Activated T-cell treated with anti-CD3 and anti-CD28 coated beads, Interleukin-2, amount 50 U/mL, for 48 hours (primary cell): ENCODE measurements around the gene ACOT2.
"Not testable (repeated sequence)": the region's sequence is repeated elsewhere in the genome, so short reads cannot be mapped to it uniquely, and the experiment has no call there.

Experiments used
- DNase-seq, 2 experiments: peaks; one replicate each; pipeline ENCODE4 v3.0.0-alpha.2; 2020

The ACOT2 gene

DNA sequence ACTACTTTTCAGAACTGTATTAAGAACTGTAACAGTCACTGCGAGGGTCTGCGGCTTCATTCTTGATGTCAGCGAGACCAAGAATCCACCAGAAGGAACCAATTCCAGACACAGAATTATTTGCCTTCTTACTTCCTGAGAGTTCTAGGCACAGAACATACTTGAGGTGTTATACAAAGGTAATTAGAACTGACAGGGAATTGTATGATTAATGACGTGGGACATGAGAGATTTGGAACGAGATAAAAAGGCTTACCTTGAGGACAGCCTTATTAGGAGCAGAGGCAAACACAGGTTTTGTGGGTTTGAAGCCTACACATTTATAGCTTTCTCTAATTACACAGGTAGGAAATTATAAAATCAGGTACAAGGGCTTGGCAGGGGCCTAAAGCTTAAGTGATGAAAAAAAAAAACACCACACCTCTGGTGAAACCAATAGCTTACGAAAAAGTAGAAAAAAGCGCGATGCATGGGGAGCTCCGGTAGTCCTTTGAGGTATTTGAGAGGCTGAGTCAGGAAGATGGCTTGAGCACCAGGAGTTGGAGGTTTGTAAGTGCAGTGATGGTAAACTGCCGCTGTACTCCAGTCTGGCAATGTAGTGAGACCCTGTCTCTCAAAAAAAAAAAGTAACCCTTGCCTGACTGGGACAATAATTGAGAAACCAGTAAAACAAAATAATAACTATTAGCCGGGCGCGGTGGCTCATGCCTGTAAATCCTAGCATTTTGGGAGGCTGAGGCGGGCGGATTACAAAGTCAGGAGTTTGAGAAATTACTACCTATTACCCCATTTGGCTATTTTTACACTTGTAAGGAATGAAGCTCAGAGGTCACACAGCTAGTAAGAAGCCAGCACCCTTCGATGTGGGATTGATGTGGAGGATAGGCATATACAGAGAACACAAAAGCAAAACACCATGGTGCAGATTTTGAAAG lies 795 bp upstream of the ACOT2 start:
- peak in 1 of 2 experiments; percentile 32 for DNase-seq

DNA sequence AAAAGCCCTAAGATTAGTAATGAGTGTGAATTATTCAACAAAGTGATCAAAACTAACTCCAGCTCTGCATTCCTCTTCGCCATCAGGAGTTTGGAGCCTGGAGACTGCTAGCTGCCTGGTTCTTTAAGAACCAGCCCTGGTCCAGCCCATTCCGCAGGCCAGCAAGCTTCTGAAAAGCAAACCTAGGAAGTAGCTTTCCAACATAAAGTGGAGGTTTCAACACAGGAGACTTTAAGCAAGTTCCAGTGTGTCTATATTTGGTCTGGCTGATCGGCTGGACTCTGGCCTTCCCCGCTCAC lies 178 bp upstream of the ACOT2 start:
- not testable (repeated sequence) for DNase-seq

DNA sequence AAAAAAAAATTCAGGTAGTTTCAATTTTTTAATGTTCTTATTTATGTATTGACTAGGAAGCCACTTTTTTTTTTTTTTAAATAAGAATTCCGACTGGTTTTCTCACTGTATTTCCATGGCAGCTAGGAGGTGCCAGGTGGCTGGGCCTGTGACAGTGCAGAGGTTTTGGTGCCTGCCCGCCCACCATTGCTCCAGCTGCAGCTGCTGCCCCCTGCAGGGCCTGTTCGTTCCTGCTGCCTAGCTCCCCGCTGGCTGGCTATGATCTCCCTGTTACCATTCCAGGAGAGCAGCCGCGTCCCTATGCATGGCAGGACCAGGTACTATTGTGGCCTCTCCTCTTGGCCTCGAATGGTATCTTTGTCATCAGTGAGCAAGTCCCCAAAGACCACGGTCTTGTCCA lies 1.9 kb downstream of the ACOT2 start:
- peak; percentile 80 to 85 for DNase-seq

- DNase-seq: not testable (repeated sequence)
These were observed 4.0 kb downstream of the ACOT2 start for GRCh38 chr14:73573034-73573433.

DNA sequence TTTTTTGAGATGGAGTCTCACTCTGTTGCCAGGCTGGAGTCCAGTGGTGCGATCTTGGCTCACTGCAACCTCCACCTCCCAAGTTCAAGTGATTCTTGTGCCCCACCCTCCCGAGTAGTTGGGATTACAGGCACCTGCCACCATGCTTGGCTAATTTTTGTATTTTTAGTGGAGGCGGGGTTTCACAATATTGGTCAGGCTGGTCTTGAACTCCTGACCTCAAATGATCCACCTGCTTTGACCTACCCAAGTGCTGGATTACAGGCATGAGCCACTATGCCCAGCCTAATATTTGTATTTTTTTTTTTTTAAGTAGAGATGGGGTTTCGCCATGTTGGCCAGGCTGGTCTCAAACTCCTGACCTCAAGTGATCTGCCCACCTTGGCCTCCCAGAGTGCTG lies 4.7 kb downstream of the ACOT2 start:
- not testable (repeated sequence) for DNase-seq

DNA sequence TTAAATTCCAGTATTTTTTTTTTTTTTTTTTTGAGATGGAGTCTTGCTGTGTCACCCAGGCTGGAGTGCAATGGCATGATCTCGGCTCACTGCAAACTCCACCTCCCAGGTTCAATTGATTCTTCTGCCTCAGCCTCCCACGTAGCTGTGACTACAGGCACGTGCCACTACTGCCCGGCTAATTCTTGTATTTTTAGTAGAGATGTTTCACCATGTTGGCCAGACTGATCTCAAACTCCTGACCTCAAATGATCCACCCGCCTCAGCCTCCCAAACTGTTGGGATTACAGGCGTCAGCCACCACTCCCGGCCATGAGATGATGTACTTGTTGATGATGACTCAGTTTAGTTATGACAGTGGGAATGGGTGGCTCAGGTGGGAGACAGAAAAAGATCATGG lies 5.2 kb downstream of the ACOT2 start:
- DNase-seq: not testable (repeated sequence)

DNA sequence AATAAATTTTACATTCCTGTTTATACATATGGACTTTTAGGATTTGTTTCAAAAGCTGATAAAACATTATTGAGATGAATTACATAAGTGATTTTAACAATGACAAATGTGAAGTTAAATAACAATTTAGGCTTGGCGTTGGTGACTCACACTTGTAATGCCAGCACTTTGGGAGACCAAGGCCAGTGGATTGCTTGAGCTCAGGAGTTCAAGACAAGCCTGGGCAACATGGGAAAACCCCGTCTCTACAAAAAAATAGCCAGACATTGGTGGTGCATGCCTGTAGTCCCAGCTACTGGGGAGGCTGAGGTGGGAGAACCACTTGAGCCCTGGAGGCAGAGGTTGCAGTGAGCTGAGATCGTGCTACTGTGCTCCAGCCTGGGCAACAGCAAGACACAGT lies 7.4 kb downstream of the ACOT2 start:
- DNase-seq: no peak

DNA sequence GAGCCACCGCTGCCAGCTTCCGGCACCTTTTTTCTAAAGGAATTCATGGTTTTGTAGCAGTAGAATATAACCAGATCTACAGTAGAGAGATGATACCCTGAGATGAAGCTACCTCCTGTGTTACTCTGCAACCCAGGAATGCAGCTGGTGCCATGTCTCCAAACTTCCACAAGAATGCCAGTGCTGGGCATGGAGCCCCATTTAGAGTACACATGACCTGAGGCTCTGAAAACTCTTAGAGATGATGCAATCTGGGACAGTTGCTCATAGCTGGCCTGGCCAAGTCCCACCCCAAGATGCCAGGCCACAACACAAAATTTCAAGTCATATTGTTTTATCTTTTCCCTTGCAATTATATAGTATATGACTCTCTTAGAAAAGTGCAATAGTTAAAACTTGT lies 8.2 kb downstream of the ACOT2 start:
- DNase-seq: not testable (repeated sequence)

DNA sequence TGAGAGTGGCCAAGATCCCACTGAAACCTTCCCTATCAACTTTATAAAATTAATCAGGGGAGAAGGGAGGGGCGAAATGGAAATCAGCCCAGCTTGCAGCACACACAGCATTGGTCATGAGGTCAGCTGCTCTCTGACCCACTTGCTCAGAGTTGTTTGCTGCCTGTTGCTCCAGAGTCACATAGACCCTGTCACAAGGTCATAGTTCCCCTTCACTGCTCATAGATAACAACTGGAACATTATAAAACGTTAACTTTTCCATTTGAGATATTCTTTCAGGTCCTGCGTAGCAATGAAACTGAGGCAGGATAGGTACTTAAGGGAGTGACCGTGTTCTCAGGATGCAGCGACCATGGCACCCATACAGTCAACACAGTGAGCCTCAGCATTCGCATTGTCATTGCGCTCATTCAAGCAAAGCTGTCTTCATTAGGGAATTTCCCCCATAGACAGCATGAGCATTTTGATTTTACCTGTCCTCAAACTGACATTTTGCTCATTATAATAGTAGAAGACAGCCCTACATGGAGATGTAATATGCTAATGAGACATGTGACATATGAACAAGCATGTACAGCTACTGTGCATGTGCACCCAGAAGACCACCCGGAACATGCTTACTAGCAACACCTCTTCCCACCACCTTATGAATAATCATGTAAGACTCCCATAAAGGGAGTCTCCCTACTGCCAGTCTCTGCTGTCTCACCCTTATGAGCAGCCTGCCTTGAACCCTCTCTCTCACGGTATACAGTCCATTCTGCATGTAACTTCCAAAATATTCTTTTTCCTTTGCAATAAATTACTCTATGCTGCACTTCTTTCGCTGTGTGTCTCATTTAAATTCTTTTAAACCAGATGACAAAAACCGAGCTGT lies 13.3 kb downstream of the ACOT2 start:
- not testable (repeated sequence) for DNase-seq

DNA sequence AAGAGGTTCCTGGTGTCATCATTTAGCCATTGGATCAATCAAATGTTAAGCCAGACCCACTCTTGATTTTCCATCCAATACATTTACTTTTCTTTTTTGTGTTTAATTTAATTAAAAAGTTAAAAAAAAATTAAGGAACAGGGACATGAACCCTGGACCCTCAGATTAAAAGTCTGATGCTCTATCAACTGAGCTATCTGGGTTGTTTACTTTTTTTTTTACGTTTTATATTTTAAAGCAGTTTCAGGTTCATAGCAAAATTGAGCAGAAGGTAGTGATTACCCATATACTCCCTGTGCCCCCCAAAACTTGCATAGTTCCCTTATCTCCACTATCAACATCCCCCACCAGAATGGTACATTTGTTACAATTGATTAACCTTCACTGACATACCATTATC lies 19.7 kb downstream of the ACOT2 start:
- no peak for DNase-seq

- no peak for DNase-seq
These were observed 20.1 kb downstream of the ACOT2 start for GRCh38 chr14:73589116-73589515.

- not testable (repeated sequence) for DNase-seq
These were observed 21.6 kb downstream of the ACOT2 start for GRCh38 chr14:73590673-73591004.

DNA sequence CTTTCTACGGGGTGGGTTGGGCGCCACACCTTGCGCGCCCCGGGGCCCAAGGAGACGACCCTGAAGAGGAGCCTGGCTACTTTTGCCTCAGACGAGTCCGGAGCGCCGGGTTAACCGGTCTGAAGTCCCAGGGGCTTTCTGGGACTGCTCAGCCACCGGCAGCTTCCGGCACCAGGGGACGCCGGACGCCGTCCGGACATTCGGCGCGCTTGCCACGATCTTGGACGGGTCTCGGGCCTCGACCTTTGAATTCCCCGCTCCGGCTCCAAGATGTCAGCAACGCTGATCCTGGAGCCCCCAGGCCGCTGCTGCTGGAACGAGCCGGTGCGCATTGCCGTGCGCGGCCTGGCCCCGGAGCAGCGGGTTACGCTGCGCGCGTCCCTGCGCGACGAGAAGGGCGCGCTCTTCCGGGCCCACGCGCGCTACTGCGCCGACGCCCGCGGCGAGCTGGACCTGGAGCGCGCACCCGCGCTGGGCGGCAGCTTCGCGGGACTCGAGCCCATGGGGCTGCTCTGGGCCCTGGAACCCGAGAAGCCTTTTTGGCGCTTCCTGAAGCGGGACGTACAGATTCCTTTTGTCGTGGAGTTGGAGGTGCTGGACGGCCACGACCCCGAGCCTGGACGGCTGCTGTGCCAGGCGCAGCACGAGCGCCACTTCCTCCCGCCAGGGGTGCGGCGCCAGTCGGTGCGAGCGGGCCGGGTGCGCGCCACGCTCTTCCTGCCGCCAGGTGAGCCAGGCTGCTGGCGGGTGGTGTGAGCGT lies 22.9 kb downstream of the ACOT2 start, which contains the start of gene ACOT4:
ACOT4 (plus strand) TSS at position 184 of the 760 bp plus-strand sequence; CDS start at position 271, 87 bp downstream.
- peak; percentile 50 to 67 for DNase-seq

DNA sequence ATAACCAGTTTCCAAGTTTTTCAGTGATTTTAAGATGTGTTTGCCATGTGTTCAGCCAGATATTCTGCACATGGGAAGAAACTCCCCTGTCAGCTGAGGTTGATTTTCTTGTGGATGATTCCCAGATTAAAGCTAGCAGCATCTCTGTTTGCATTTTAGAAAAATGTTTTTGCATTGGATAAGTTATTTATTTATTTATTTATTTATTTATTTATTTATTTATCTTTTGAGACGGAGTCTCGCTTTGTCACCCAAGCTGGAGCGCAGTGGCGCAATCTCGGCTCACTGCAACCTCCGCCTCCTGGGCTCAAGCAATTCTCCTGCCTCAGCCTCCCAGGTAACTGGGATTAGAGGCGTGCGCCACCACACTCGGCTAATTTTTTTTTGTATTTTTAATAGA lies 25.5 kb downstream of the ACOT2 start:
- no peak for DNase-seq

GRCh38 chr14:73599499-73599898 lies 30.5 kb downstream of the ACOT2 start:
- no peak for DNase-seq

DNA sequence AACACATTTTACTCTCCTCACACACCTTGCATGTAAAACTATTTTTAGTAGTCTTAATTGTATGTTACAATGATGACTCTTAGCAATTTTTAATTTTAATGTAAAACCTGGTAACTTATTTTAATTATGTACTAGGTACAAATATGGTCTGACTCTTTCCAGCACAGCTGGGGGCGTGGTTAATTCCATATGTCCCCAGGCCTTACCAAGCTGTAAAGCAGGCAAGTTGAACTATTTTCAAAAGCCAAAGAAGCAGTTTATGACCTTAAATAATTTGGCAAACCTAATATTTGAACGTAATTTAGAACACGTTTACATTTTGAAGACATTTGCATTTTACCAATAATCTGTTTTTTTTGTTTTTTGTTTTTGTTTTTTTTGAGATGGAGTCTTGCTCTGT lies 34.0 kb downstream of the ACOT2 start:
- no peak for DNase-seq

DNA sequence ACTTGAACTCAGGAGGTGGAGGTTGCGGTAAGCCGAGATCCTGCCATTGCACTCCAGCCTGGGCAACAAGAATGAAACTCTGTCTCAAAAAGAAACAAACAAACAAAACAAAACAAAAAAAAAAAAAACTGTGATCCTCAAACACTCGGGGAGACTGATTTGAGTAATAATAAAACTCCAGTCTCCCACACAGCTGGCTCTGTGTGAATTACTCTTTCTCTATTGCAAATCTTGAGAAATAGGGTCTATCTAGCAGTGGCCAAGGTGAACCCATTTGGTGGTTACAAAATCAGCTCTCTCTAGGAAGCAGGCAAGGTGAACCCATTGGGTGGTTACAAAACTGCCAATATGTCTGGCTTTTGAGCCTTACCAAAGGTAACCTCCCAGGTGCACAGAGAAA lies 37.3 kb downstream of the ACOT2 start:
- no peak for DNase-seq

DNA sequence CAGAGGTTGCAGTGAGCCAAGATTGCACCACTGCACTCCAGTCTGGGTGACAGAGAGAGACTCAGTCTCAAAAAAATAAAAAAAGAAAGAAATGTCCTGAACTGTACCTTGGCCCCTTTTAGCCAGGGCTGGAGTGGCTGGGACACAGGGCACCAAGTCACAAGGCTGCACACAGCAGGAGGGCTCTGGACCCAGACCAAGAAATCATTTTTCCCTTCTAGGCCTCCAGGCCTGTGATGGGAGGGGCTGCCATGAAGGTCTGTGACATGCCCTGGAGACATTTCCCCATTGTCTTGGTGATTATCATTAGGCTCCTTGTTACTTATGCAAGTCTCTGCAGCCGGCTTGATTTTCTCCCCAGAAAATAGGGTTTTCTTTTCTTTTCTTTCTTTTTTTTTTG lies 38.2 kb downstream of the ACOT2 start:
- DNase-seq: no peak

DNA sequence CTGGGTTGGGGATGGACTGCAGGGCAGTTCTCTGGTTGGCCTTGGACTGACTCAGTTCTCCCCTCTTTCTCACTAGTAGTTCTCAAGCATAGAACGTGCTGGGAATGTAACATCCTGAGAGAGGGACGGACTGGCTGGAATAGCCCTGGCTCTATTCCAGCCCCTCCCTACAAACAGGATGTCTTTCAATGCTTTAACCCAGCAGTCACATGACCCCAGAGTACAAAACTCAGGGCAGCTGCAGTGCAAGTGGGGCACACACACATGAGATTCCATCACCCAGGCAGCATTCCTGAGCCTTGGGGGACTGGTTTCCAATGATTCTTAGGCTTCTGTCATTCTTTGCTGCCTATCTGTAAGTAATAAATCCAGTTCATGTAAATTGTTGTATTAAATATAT lies 41.7 kb downstream of the ACOT2 start:
- no peak for DNase-seq

DNA sequence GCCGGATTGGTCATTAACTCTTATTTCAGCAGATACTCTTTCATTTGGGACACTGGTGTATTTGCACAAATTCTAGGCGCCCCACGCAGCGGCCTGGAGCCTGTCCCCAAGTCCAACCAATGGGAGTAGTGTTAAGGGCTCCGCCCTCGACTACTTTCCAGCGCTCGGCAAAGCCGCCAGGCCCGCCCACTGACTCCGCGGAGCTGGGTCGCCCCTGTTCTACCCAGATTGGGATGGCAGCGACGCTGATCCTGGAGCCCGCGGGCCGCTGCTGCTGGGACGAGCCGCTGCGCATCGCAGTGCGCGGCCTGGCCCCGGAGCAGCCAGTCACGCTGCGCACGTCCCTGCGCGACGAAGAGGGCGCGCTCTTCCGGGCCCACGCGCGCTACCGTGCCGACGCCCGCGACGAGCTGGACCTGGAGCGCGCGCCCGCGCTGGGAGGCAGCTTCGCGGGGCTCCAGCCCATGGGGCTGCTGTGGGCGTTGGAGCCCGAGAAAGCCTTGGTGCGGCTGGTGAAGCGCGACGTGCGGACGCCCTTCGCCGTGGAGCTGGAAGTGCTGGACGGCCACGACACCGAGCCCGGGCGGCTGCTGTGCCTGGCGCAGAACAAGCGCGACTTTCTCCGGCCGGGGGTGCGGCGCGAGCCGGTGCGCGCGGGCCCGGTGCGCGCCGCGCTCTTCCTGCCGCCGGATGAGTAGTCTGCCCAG lies 43.5 kb downstream of the ACOT2 start, which contains the start of gene ACOT6:
ACOT6 (plus strand) TSS at position 179 of the 707 bp plus-strand sequence; CDS start at position 234, 55 bp downstream.
- DNase-seq: peak; percentile 78 to 82

DNA sequence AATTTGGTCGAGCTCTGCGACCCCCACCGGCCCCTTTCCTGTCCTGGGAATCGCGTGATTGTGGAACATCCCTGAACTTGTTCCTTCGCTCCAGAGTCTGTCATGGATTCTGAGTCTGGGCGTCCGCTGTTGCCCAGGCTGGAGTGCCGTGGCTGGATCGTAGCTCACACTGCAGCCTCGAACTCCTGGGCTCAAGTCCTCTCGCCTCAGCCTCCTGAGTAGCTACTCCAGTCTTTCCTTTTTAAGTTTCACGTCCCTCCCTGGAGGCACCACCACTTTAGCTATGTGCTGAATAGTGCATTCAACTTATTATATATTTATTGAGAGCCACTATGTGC lies 44.0 kb downstream of the ACOT2 start:
- no peak for DNase-seq

DNA sequence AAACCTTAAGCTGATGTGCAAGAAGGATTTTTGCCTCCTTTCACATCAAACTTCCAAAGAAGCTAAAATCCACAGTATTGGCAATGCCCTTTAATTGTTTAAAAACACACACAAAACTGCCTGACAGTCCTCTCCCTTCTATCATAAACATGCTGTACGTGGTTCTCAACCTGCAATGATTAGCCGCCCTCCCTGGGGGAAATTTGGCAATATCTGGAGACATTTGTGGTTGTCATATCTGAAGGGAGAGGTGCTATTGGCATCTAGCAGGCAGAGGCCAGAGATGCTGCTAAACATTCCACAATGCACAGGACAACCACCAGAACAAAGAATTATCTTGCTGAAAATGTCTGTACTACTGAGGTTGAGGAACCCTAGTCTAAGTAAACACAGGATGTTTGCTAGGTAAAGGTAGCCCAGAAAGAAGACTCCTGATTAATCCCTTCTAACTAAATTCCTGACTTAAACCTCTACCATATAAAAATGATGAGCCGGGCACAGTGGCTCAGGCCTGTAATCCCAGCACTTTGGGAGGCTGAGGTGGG lies 44.5 kb downstream of the ACOT2 start:
- DNase-seq: no peak
